NCI-H2227 (cell line): ENCODE results near the gene CNTNAP4.

ENCODE experiments used
- DNase-seq: peaks from one replicate; lab custom pipeline; 2025; ENCODE audit not compliant: unreplicated experiment; lab: John Stamatoyannopoulos, UW

Gene CNTNAP4

GRCh38 chr16:76303637-76304314 is 26.6 kb downstream of the CNTNAP4 start:
- no peak for DNase-seq

GRCh38 chr16:76309639-76310335 is 32.6 kb downstream of the CNTNAP4 start:
- no peak for DNase-seq

- DNase-seq = no peak
Observed at GRCh38 chr16:76311260-76311659, 34.1 kb downstream of the CNTNAP4 start.

GRCh38 chr16:76318565-76318964 is 41.4 kb downstream of the CNTNAP4 start:
- no peak for DNase-seq

GRCh38 chr16:76329106-76329505 is 51.9 kb downstream of the CNTNAP4 start:
- DNase-seq = no peak

- DNase-seq = no peak
Observed at GRCh38 chr16:76335180-76335974, 58.2 kb downstream of the CNTNAP4 start.

GRCh38 chr16:76336112-76336511 is 58.9 kb downstream of the CNTNAP4 start:
- DNase-seq = no peak

- DNase-seq = no peak
Observed at GRCh38 chr16:76338472-76338871, 61.3 kb downstream of the CNTNAP4 start.

GRCh38 chr16:76343769-76344168 is 66.6 kb downstream of the CNTNAP4 start:
- no peak for DNase-seq

- DNase-seq = no peak
Observed at GRCh38 chr16:76345163-76345661, 68.0 kb downstream of the CNTNAP4 start.

GRCh38 chr16:76346210-76346609 is 69.0 kb downstream of the CNTNAP4 start:
- DNase-seq = no peak

- no peak for DNase-seq
Observed at GRCh38 chr16:76351441-76351840, 74.2 kb downstream of the CNTNAP4 start.

GRCh38 chr16:76360404-76360803 is 83.2 kb downstream of the CNTNAP4 start:
- DNase-seq = no peak

- DNase-seq = no peak
Observed at GRCh38 chr16:76370344-76370743, 93.1 kb downstream of the CNTNAP4 start.

GRCh38 chr16:76371441-76371840 is 94.2 kb downstream of the CNTNAP4 start:
- DNase-seq = no peak

- DNase-seq = no peak
Observed at GRCh38 chr16:76373998-76374397, 96.8 kb downstream of the CNTNAP4 start.

- no peak for DNase-seq
Observed at GRCh38 chr16:76376988-76377387, 99.8 kb downstream of the CNTNAP4 start.

GRCh38 chr16:76378020-76378419 is 100.8 kb downstream of the CNTNAP4 start:
- DNase-seq = no peak

- no peak for DNase-seq
Observed at GRCh38 chr16:76381096-76381495, 103.9 kb downstream of the CNTNAP4 start.

GRCh38 chr16:76385601-76386230 is 108.5 kb downstream of the CNTNAP4 start:
- DNase-seq = no peak

GRCh38 chr16:76386784-76387183 is 109.6 kb downstream of the CNTNAP4 start:
- no peak for DNase-seq
